HepG2 (cell line): ENCODE results near the gene CYP17A1. TPM values are rescaled to one million over a fixed set of nuclear protein-coding genes. Genes with fewer than 3 reads are reported as not detected.
A peak's percentile ranks its signal among the peaks of the same experiment; 100 is the strongest.

Experiments
- ATF7-NPFF ChIP-seq: sonication (generic); formaldehyde crosslinking; IDR thresholded peaks from 2 replicates; pipeline ENCODE4 v1.8.1; 2023; ENCODE audit warnings: mild to moderate bottlenecking, low read depth, missing genetic modification reagents, moderate library complexity
- GATA4 ChIP-seq: sonication (generic); IDR thresholded peaks from 2 replicates; pipeline ENCODE4 v1.6.1; 2016; ENCODE audit warnings: antibody characterized with exemption, low read depth, borderline replicate concordance
- IRF1 ChIP-seq: sonication (generic); formaldehyde crosslinking; IDR thresholded peaks from 2 replicates; pipeline ENCODE4 v1.4.0; 2020; ENCODE audit warnings: low read depth, mild to moderate bottlenecking, missing genetic modification reagents
- MATR3 ChIP-seq: sonication (generic); formaldehyde crosslinking; IDR thresholded peaks from 2 replicates; pipeline ENCODE4 v1.4.0; 2020; ENCODE audit warnings: missing genetic modification reagents
- MEIS2 ChIP-seq: sonication (generic); formaldehyde crosslinking; IDR thresholded peaks from 2 replicates; pipeline ENCODE4 v1.9.0; 2021; ENCODE audit warnings: mild to moderate bottlenecking, missing genetic modification reagents
- MTF2 ChIP-seq: sonication (generic); formaldehyde crosslinking; IDR thresholded peaks from 2 replicates; pipeline ENCODE4 v1.5.0; 2020; ENCODE audit warnings: missing genetic modification reagents, borderline replicate concordance
- NONO ChIP-seq, 2 experiments: fragments of 450-650 bp in 1 of 2; sonication (generic) in 1 of 2; formaldehyde crosslinking in 1 of 2; IDR thresholded peaks in 1 of 2; conservative IDR thresholded peaks in 1 of 2; 2 replicates each; pipeline versions ENCODE4 v1.6.1 to v1.8.0; 2017 to 2022; ENCODE audit warnings: mild to moderate bottlenecking in 1 of 2, missing genetic modification reagents in 1 of 2, moderate library complexity in 1 of 2
- NRL ChIP-seq: sonication (generic); formaldehyde crosslinking; IDR thresholded peaks from 2 replicates; pipeline ENCODE4 v1.5.0; 2020; ENCODE audit warnings: missing genetic modification reagents, mild to moderate bottlenecking, moderate library complexity, borderline replicate concordance
- RNF2 ChIP-seq: fragments of 450-650 bp; conservative IDR thresholded peaks from 2 replicates; pipeline ENCODE4 v1.6.1; 2016; ENCODE audit warnings: low read depth
- SRY ChIP-seq: sonication (generic); formaldehyde crosslinking; IDR thresholded peaks from 2 replicates; pipeline ENCODE4 v1.8.0; 2022; ENCODE audit warnings: mild to moderate bottlenecking, missing genetic modification reagents
- STAT5B ChIP-seq: sonication (generic); formaldehyde crosslinking; IDR thresholded peaks from 2 replicates; pipeline ENCODE4 v1.4.0; 2020; ENCODE audit warnings: missing genetic modification reagents
- TSC22D2 ChIP-seq: sonication (generic); formaldehyde crosslinking; IDR thresholded peaks from 2 replicates; pipeline ENCODE4 v1.5.1; 2020; ENCODE audit warnings: missing genetic modification reagents, mild to moderate bottlenecking, borderline replicate concordance
- ZBTB49 ChIP-seq: sonication (generic); formaldehyde crosslinking; IDR thresholded peaks from 2 replicates; pipeline ENCODE4 v1.4.0; 2020; ENCODE audit warnings: missing genetic modification reagents, borderline replicate concordance
- ZNF354B ChIP-seq: sonication (generic); formaldehyde crosslinking; IDR thresholded peaks from 2 replicates; pipeline ENCODE4 v1.8.0; 2022; ENCODE audit warnings: mild to moderate bottlenecking, missing genetic modification reagents
- ZNF557 ChIP-seq: sonication (generic); formaldehyde crosslinking; IDR thresholded peaks from 2 replicates; pipeline ENCODE4 v1.4.0; 2020; ENCODE audit warnings: missing genetic modification reagents
- ZNF577 ChIP-seq: sonication (generic); formaldehyde crosslinking; IDR thresholded peaks from 2 replicates; pipeline ENCODE4 v1.4.0; 2020; ENCODE audit warnings: mild to moderate bottlenecking, low read depth, missing genetic modification reagents, borderline replicate concordance
- ZNF670 ChIP-seq: sonication (generic); formaldehyde crosslinking; IDR thresholded peaks from 2 replicates; pipeline ENCODE4 v1.8.0; 2022; ENCODE audit warnings: mild to moderate bottlenecking, missing genetic modification reagents, borderline replicate concordance
- ZNF672 ChIP-seq: sonication (generic); formaldehyde crosslinking; IDR thresholded peaks from 2 replicates; pipeline ENCODE4 v1.8.1; 2022; ENCODE audit warnings: missing genetic modification reagents
- ZNF749 ChIP-seq: sonication (generic); formaldehyde crosslinking; IDR thresholded peaks from 2 replicates; pipeline ENCODE4 v1.8.0; 2022; ENCODE audit warnings: mild to moderate bottlenecking, missing genetic modification reagents, moderate library complexity, borderline replicate concordance
- ZNF841 ChIP-seq: sonication (generic); formaldehyde crosslinking; IDR thresholded peaks from 2 replicates; pipeline ENCODE4 v1.8.1; 2023; ENCODE audit warnings: missing genetic modification reagents, borderline replicate concordance
- polyA plus RNA-seq, 8 experiments: library from polyadenylated mRNA; depleted of rRNA in 3 of 8; stranded (reverse) in 7 of 8; unstranded in 1 of 8; fragments of >200 nt; fragmentation: Illumina TruSeq in 4 of 8; extraction: Trizol in 4 of 8; gene quantifications; 2 replicates each; pipeline versions ENCODE4 v1.2.1 to v1.2.3, GENCODE V29; 2011 to 2016; ENCODE audit warnings: low read depth in 4 of 8, missing spikeins in 1 of 8, mixed read lengths in 1 of 8; ENCODE audit not compliant: insufficient read depth in 1 of 8
- total RNA-seq, 5 experiments: library from RNA; depleted of rRNA; stranded (reverse); fragments of >200 nt; fragmentation: Illumina TruSeq; extraction: Trizol; gene quantifications; 2 replicates each; pipeline ENCODE4 v1.2.3, GENCODE V29; 2016; ENCODE audit warnings: low read depth in 1 of 5
- TF ChIP-seq, protein P1 (sequence below): sonication (generic); formaldehyde crosslinking; IDR thresholded peaks from 2 replicates; pipeline ENCODE4 v1.5.0; 2020; ENCODE audit warnings: missing genetic modification reagents, mild to moderate bottlenecking, borderline replicate concordance

CYP17A1 gene
- total and polyA plus RNA-seq, 2 of the 13 experiments (the other 11 are each of a cell fraction or from before 2014, with no cell fraction given) = 0.13 to 1.1 TPM

DNA sequence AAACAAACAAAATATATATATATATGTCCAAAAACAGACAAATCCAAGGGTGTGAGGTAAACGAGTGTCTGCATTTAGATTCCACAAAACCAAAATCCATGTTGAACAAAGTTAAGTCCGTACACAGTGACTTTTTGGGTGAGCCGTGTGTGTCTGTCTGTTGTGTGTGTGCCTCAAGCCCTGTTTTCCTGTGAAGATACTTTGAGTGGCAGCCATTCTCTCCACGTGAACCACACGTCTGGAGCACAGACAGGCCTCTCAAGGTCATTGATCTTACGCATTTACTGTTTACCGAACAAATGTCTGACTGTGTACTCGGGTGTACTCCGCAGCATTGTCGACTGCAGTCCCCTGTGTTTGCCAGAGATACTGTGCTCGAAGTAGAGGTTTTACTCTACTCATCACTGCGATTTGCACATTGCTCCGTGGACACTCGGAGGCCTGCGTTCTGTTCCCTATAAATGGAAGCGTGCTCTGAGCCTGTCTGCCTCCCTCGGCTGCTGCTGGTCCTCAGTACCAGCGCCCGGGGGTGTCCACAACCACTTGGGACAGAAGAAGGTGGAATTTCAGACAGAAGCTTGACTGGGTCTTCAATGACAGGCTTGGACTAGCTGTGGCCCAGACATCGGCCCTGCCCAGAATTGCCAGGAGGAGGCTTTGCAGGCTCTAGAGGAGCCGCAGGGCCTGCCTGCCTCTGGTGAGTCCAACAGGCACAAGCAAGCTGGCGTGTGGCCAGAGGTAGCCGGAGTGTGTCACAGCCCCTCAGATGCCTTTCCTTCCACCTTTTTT, 22.1 kb downstream of the CYP17A1 start (continued):
- TF ChIP-seq, protein P1, sequence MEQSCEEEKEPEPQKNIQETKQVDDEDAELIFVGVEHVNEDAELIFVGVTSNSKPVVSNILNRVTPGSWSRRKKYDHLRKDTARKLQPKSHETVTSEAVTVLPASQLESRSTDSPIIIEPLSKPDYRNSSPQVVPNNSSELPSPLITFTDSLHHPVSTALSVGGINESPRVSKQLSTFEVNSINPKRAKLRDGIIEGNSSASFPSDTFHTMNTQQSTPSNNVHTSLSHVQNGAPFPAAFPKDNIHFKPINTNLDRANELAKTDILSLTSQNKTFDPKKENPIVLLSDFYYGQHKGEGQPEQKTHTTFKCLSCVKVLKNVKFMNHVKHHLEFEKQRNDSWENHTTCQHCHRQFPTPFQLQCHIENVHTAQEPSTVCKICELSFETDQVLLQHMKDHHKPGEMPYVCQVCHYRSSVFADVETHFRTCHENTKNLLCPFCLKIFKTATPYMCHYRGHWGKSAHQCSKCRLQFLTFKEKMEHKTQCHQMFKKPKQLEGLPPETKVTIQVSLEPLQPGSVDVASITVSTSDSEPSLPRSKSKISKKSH (CRISPR knock-in tag) = no peak
- TF ChIP-seq ZNF670 = 0 out of 2 replicates have a peak, but pooled peaks have one; percentile 64
- no peak for TF ChIP-seq ZNF841 (CRISPR knock-in tag)
- TF ChIP-seq MATR3 (CRISPR knock-in tag) = no peak
- no peak for TF ChIP-seq RNF2
- peak; percentile 77 for TF ChIP-seq MEIS2 (CRISPR knock-in tag)
- TF ChIP-seq ZBTB49 (CRISPR knock-in tag) = no peak
- TF ChIP-seq ZNF557 = no peak
- no peak; the same call in 1 of the 2 replicates for TF ChIP-seq ZNF749 (CRISPR knock-in tag)
- TF ChIP-seq STAT5B (CRISPR knock-in tag) = no peak
- TF ChIP-seq IRF1 (CRISPR knock-in tag) = no peak
- no peak for TF ChIP-seq NONO (IDR thresholded peaks at IDR 0.05)
- no peak; the same call in 1 of the 2 replicates for TF ChIP-seq NONO (CRISPR knock-in tag; conservative IDR thresholded peaks at IDR 0.05)
- TF ChIP-seq ZNF354B = peak; percentile 83; the same call in 1 of the 2 replicates
- no peak for TF ChIP-seq ZNF672 (CRISPR knock-in tag)
- no peak for TF ChIP-seq NRL (CRISPR knock-in tag)
- TF ChIP-seq GATA4 = 0 out of 2 replicates have a peak, but pooled peaks have one; percentile 26
- TF ChIP-seq SRY (CRISPR knock-in tag) = peak; percentile 78; the same call in 1 of the 2 replicates
- TF ChIP-seq MTF2 (CRISPR knock-in tag) = 0 out of 2 replicates have a peak, but pooled peaks have one; percentile 45
- TF ChIP-seq ZNF577 = no peak
- TF ChIP-seq ATF7-NPFF (CRISPR knock-in tag) = no peak; the same call in 1 of the 2 replicates
- peak; percentile 59; the same call in 1 of the 2 replicates for TF ChIP-seq TSC22D2 (CRISPR knock-in tag)
